ENCODE results near the gene MLPH. TPM values are rescaled to one million over a fixed set of nuclear protein-coding genes. Genes with fewer than 3 reads are reported as not detected.

The MLPH gene, protein sequence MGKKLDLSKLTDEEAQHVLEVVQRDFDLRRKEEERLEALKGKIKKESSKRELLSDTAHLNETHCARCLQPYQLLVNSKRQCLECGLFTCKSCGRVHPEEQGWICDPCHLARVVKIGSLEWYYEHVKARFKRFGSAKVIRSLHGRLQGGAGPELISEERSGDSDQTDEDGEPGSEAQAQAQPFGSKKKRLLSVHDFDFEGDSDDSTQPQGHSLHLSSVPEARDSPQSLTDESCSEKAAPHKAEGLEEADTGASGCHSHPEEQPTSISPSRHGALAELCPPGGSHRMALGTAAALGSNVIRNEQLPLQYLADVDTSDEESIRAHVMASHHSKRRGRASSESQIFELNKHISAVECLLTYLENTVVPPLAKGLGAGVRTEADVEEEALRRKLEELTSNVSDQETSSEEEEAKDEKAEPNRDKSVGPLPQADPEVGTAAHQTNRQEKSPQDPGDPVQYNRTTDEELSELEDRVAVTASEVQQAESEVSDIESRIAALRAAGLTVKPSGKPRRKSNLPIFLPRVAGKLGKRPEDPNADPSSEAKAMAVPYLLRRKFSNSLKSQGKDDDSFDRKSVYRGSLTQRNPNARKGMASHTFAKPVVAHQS
- polyA plus RNA-seq = 10 to 100 TPM; 13.2 to 52.0 (median 18.9) TPM
- long read RNA-seq, donor 1 = 0 reads
- long read RNA-seq, donor 2, partial matches to known transcripts = 0 of 1 reads
- long read RNA-seq, donor 2, other reads (novel, unspliced or antisense) = 0 of 1 reads
- long read RNA-seq, donor 3, partial matches to known transcripts = 0 of 1 reads
- long read RNA-seq, donor 3, other reads (novel, unspliced or antisense) = 0 of 1 reads
- long read RNA-seq, donor 4 = 0 reads
- long read RNA-seq, donor 5, partial matches to known transcripts = 0 of 2 reads
- long read RNA-seq, donor 5, other reads (novel, unspliced or antisense) = 0 of 2 reads
- long read RNA-seq, donor 6, partial matches to known transcripts = 0 of 2 reads
- long read RNA-seq, donor 6, other reads (novel, unspliced or antisense) = 0 of 2 reads
- long read RNA-seq, donor 7 = 0 reads
- long read RNA-seq, donor 8 = 0 reads
- long read RNA-seq, donor 9 = 0 reads
- long read RNA-seq, donor 10, partial matches to known transcripts = 0 of 5 reads
- long read RNA-seq, donor 10, other reads (novel, unspliced or antisense) = 0 of 5 reads

DNA sequence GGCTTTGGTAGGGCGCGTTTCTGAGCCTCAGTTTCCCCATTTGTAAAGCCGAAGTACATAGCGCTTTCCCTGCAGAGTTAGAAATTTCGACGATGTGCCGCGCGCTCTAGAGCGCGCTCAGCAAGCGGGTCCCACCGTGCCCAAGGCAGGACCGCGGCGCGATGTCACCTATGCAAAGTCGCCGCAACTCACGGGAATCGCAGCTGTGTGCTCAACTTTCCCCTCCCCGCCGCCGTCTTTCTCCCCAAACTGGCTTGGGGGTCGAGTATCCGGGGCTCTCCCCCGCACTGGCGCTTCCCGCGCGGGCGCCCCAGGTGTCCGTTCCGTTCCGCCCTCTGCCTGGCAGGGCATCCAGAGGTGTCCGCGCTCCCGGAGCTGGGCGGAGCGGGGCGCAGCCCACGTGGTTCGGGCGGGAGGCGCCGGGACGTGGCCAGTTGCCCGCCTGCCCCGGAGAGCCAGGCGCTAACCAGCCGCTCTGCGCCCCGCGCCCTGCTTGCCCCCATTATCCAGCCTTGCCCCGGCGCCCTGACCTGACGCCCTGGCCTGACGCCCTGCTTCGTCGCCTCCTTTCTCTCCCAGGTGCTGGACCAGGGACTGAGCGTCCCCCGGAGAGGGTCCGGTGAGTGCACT, at the start of gene MLPH:
TSS of gene MLPH (plus strand) at position 433 of the 630 bp plus-strand sequence. CDS start 6,176 bp downstream, outside the sequence.
- Histone ChIP-seq H3K4me1 (ENCODE audit: control insufficient read depth in 3 of 3, insufficient read depth in 2 of 3, low read depth in 1 of 3, low read length in 2 of 3) (peaks cover 0 to 34% (median 2%) of the 10 kb centered on the region in 3 donors), H3K9me3 (ENCODE audit: control insufficient read depth in 2 of 2, insufficient read depth in 1 of 2, low read depth in 1 of 2, low read length in 1 of 2) (peaks cover 0 to 11% of the 10 kb centered on the region in 2 donors), H3K4me3 (ENCODE audit: low read depth in 1 of 3, low read length in 3 of 3) (peak within 1 kb of the TSS; percentile 9 to 24 (median 21)), H3K36me3 (ENCODE audit: control insufficient read depth in 3 of 3, insufficient read depth in 2 of 3, low read depth in 1 of 3, low read length in 3 of 3) (no peaks in the 10 kb centered on the region), H3K27ac (ENCODE audit: low read depth in 1 of 3, low read length in 2 of 3) (peak within 1 kb of the TSS in 2 of 3 donors; percentile 10 to 51), H3K27me3 (ENCODE audit: control insufficient read depth in 3 of 3, insufficient read depth in 3 of 3, low read length in 3 of 3) (peaks cover 0 to 44% (median 19%) of the 10 kb centered on the region in 3 donors)
- WGBS, 3 donors = 1 to 8% (median 3%) methylated on average over 47 to 63 of the region's 63 CpGs
- DNase-seq (peak; percentile 55 to 68), FAIRE-seq (no peak)

DNA sequence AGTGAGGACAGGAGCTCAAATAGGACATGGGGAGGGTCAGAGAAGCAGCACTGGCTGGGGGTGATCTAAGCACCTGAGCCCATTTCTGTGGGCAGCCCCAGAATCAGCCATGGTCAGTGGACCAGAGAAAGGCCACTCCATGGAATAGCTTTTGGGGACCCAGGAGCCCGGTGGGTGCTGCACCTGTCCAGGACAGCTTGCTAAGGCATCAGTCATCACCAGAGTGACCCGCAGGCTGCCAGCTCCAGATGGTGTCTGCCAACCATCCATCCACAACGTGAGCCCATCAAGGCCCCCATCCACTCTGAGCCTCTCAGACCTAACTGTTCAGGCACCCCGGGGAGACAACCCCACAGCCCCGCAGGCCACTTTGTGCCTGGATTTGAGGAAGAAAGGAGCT, 49.5 kb upstream of the MLPH start:
- DNase-seq (no peak), FAIRE-seq (no peak)
- WGBS, 3 donors = 82 to 94% (median 90%) methylated on average over 5 of the region's 5 CpGs
- Histone ChIP-seq H3K27me3 (ENCODE audit: control insufficient read depth in 3 of 3, insufficient read depth in 3 of 3, low read length in 3 of 3) (peaks cover 0 to 5% (median 0%) of the 10 kb centered on the region in 3 donors), H3K36me3 (ENCODE audit: control insufficient read depth in 3 of 3, insufficient read depth in 2 of 3, low read depth in 1 of 3, low read length in 3 of 3) (no peaks in the 10 kb centered on the region), H3K27ac (ENCODE audit: low read depth in 1 of 3, low read length in 2 of 3) (peak overlapping the region in 2 of 3 donors; percentile 36 to 42), H3K4me1 (ENCODE audit: control insufficient read depth in 3 of 3, insufficient read depth in 2 of 3, low read depth in 1 of 3, low read length in 2 of 3) (peaks cover 0 to 11% (median 5%) of the 10 kb centered on the region in 3 donors), H3K9me3 (ENCODE audit: control insufficient read depth in 2 of 2, insufficient read depth in 1 of 2, low read depth in 1 of 2, low read length in 1 of 2) (peaks cover 0 to 5% of the 10 kb centered on the region in 2 donors), H3K4me3 (ENCODE audit: low read depth in 1 of 3, low read length in 3 of 3) (no peak overlapping the region)

DNA sequence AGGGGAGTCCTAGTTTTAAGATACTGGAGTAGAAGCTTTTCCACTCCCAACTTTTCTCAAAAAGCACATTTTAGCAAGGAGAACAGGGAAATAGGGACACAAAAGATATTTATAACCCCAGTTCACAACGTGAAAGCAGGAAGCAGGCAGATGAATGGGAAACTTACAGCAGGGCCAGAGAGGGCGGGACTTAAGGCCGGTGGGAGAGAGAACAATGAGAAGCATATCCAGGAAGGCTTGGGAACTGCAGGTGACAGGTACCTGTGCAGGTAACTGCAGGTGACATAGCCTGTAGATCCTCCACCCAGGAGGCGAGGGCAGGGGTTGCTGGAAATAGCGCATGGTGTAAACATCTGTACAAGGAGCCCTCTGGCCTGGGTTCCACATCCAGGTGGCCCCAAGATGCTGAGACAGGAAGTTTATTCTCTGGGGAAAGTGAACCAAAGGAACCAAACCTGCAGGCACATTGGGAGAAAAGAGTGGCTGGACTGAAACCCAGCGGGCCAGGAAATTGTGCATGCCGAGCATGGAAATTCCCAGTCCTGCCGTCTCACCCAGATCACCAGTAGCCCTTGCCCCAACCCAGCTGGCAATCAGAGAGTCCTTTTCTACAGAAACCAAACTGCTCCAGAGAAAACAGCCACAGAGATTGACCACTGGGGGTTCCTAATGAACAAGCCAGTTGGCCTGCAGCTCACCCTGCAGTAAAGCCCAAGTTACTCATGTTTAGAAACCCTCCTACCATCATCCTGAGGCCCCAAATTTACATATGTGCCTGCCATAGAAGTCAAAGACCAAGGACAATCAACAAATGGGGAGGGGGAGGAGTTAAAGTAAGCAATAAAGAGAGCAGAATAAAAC, 48.7 kb upstream of the MLPH start:
- DNase-seq = peak; percentile 55 to 81
- peaks cover 0 to 11% (median 5%) of the 10 kb centered on the region in 3 donors for H3K4me1 ChIP-seq (ENCODE audit: control insufficient read depth in 3 of 3, insufficient read depth in 2 of 3, low read depth in 1 of 3, low read length in 2 of 3)
- WGBS, 3 donors = 19 to 40% (median 34%) methylated on average over 8 of the region's 8 CpGs
- no peaks in the 10 kb centered on the region for H3K36me3 ChIP-seq (ENCODE audit: control insufficient read depth in 3 of 3, insufficient read depth in 2 of 3, low read depth in 1 of 3, low read length in 3 of 3)
- H3K27me3 ChIP-seq (ENCODE audit: control insufficient read depth in 3 of 3, insufficient read depth in 3 of 3, low read length in 3 of 3) = peaks cover 0 to 4% (median 0%) of the 10 kb centered on the region in 3 donors
- H3K27ac ChIP-seq (ENCODE audit: low read depth in 1 of 3, low read length in 2 of 3) = peak overlapping the region in 2 of 3 donors; percentile 34 to 36
- no peak overlapping the region for H3K4me3 ChIP-seq (ENCODE audit: low read depth in 1 of 3, low read length in 3 of 3)
- no peak for FAIRE-seq
- peaks cover 0 to 5% of the 10 kb centered on the region in 2 donors for H3K9me3 ChIP-seq (ENCODE audit: control insufficient read depth in 2 of 2, insufficient read depth in 1 of 2, low read depth in 1 of 2, low read length in 1 of 2)

DNA sequence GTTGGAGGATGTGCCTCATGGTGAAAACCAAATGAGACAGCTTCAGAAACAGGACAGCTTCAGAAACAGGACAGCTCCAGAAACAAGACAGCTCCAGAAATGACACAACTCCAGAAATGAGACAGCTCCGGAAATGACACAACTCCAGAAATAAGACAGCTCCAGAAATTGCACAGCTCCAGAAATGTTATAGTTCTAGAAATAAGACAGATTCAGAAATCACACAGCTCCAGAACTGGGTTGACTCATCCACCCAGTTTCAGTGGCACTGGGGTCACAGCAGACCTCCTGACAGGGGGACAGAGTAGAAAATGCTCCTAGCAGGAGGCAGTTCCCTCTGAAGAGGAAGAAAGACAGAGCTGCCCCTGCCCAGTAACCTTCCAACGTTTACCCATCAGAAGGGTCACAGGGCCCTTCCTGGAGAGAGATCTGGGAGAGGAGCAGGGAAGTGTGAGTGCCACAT, 46.2 kb upstream of the MLPH start:
- Histone ChIP-seq H3K27me3 (ENCODE audit: control insufficient read depth in 3 of 3, insufficient read depth in 3 of 3, low read length in 3 of 3) (peaks cover 0 to 3% (median 0%) of the 10 kb centered on the region in 3 donors), H3K36me3 (ENCODE audit: control insufficient read depth in 3 of 3, insufficient read depth in 2 of 3, low read depth in 1 of 3, low read length in 3 of 3) (no peaks in the 10 kb centered on the region), H3K4me3 (ENCODE audit: low read depth in 1 of 3, low read length in 3 of 3) (no peak overlapping the region), H3K27ac (ENCODE audit: low read depth in 1 of 3, low read length in 2 of 3) (peak overlapping the region in 1 of 3 donors; percentile 8), H3K9me3 (ENCODE audit: control insufficient read depth in 2 of 2, insufficient read depth in 1 of 2, low read depth in 1 of 2, low read length in 1 of 2) (peaks cover 0 to 5% of the 10 kb centered on the region in 2 donors), H3K4me1 (ENCODE audit: control insufficient read depth in 3 of 3, insufficient read depth in 2 of 3, low read depth in 1 of 3, low read length in 2 of 3) (peaks cover 0 to 11% (median 0%) of the 10 kb centered on the region in 3 donors)
- DNase-seq (no peak), FAIRE-seq (no peak)
- WGBS, 3 donors = 36 to 42% (median 37%) methylated on average over 2 of the region's 2 CpGs

DNA sequence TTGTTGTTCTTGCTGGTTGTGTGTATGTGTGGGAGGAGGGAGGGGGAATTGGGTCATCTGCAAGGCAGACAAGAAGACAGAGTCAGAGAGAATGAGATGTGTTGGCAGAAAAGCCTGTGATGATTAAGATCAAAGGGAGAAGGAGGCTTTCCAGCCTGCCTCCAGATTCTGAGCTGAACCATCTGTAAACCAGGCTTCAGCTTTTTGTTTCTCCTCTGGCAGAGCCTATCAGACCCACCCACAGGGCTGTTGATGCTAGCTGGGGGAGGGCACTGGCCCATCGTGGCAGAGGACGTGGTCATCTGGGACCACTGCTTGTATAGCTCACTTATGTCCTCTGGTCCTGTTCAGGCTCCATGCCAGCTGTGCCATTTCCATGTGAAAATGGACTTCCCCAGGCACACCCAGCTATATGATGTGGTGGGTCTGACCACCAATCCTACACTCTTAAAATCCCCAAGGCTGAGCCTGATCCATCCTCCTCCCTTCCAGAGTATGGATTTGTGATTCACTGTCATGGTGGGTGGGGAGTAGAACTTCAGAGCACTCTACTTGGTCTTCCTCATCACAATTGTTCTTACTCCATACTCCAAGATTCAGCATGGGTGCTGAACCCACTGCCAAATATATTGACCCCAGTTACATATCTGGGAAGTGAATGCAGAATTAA, 45.3 kb upstream of the MLPH start:
- WGBS, 3 donors = 33 to 63% (median 34%) methylated on average over 2 of the region's 2 CpGs
- Histone ChIP-seq H3K4me1 (ENCODE audit: control insufficient read depth in 3 of 3, insufficient read depth in 2 of 3, low read depth in 1 of 3, low read length in 2 of 3) (peaks cover 0 to 11% (median 0%) of the 10 kb centered on the region in 3 donors), H3K4me3 (ENCODE audit: low read depth in 1 of 3, low read length in 3 of 3) (no peak overlapping the region), H3K27me3 (ENCODE audit: control insufficient read depth in 3 of 3, insufficient read depth in 3 of 3, low read length in 3 of 3) (peaks cover 0 to 3% (median 0%) of the 10 kb centered on the region in 3 donors), H3K36me3 (ENCODE audit: control insufficient read depth in 3 of 3, insufficient read depth in 2 of 3, low read depth in 1 of 3, low read length in 3 of 3) (no peaks in the 10 kb centered on the region), H3K27ac (ENCODE audit: low read depth in 1 of 3, low read length in 2 of 3) (peak overlapping the region in 1 of 3 donors; percentile 24), H3K9me3 (ENCODE audit: control insufficient read depth in 2 of 2, insufficient read depth in 1 of 2, low read depth in 1 of 2, low read length in 1 of 2) (peaks cover 0 to 5% of the 10 kb centered on the region in 2 donors)
- DNase-seq (no peak), FAIRE-seq (no peak)

DNA sequence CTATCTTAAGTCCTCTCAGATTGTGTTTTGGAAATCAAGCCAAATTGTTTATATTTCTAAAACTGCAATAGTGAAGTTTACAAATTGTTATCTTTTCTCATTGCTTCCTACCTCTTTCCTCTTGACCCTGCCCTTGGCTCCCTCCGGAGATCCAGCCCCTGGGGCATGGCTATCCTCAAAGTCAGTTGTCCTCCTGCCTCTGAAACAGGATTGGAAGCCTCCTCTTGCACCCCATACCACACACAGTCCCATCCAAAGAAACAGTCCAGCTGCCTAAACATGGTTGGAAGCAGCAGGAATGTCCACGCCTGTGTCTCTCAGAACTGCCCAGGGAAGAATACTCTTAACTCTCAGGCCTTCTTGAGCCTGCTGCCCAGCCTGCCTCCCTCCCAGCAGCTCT, 43.0 kb upstream of the MLPH start:
- DNase-seq (no peak), FAIRE-seq (no peak)
- no peak overlapping the region for H3K4me3 ChIP-seq (ENCODE audit: low read depth in 1 of 3, low read length in 3 of 3)
- WGBS, 3 donors = 73 to 88% (median 87%) methylated on average over 2 of the region's 2 CpGs
- no peaks in the 10 kb centered on the region for H3K4me1 ChIP-seq (ENCODE audit: control insufficient read depth in 3 of 3, insufficient read depth in 2 of 3, low read depth in 1 of 3, low read length in 2 of 3)
- H3K36me3 ChIP-seq (ENCODE audit: control insufficient read depth in 3 of 3, insufficient read depth in 2 of 3, low read depth in 1 of 3, low read length in 3 of 3) = no peaks in the 10 kb centered on the region
- peak overlapping the region in 1 of 3 donors; percentile 11 for H3K27ac ChIP-seq (ENCODE audit: low read depth in 1 of 3, low read length in 2 of 3)
- peaks cover 0 to 5% of the 10 kb centered on the region in 2 donors for H3K9me3 ChIP-seq (ENCODE audit: control insufficient read depth in 2 of 2, insufficient read depth in 1 of 2, low read depth in 1 of 2, low read length in 1 of 2)
- peaks cover 0 to 3% (median 0%) of the 10 kb centered on the region in 3 donors for H3K27me3 ChIP-seq (ENCODE audit: control insufficient read depth in 3 of 3, insufficient read depth in 3 of 3, low read length in 3 of 3)

Data from small intestine (tissue), 16 donors.